PFSK-1 (cell line): ENCODE measurements around the gene NBEA.

Experiments
- FOXP2 ChIP-seq: optimal IDR thresholded peaks from 2 replicates; pipeline ENCODE3; 2011; ENCODE audit warnings: borderline replicate concordance, control low read depth, inconsistent platforms; ENCODE audit not compliant: insufficient read depth; ENCODE audit errors: extremely low read length, extremely low read depth
- POLR2AphosphoS5 ChIP-seq: IDR thresholded peaks from 2 replicates; pipeline ENCODE4 v1.6.1; 2012; ENCODE audit warnings: low read depth, mild to moderate bottlenecking, control low read depth, low read length, moderate library complexity
- REST ChIP-seq, 2 experiments: IDR thresholded peaks; 2 replicates each; pipeline versions ENCODE4 v1.6.1 to v1.8.0; 2011 to 2012; ENCODE audit warnings: low read depth in 2 of 2, low read length in 2 of 2, control low read depth in 1 of 2, inconsistent platforms in 1 of 2, mild to moderate bottlenecking in 1 of 2, moderate library complexity in 1 of 2; ENCODE audit not compliant: insufficient read depth in 1 of 2
- SIN3A ChIP-seq: IDR thresholded peaks from 2 replicates; pipeline ENCODE4 v1.6.1; 2012; ENCODE audit warnings: mild to moderate bottlenecking, low read length, moderate library complexity, borderline replicate concordance; ENCODE audit not compliant: insufficient read depth
- TAF1 ChIP-seq: IDR thresholded peaks from 2 replicates; pipeline ENCODE4 v1.6.1; 2012; ENCODE audit warnings: low read length, control low read depth, borderline replicate concordance; ENCODE audit not compliant: insufficient read depth

GRCh38 chr13:35561540-35561939 lies 619.5 kb downstream of the NBEA start:
- no peak for TF ChIP-seq POLR2AphosphoS5
- TF ChIP-seq TAF1, result no peak
- TF ChIP-seq REST (IDR thresholded peaks at IDR 0.05; ENCODE audit: insufficient read depth in 1 of 2, low read depth in 2 of 2, low read length in 2 of 2), result no peak
- TF ChIP-seq SIN3A, result no peak
- TF ChIP-seq FOXP2, result no peak
